IMR-90 (cell line): Measurements from ENCODE around the gene AKAP12.

ENCODE experiments used
- BHLHE40 ChIP-seq: fragments of 150-350 bp; IDR thresholded peaks from 2 replicates; pipeline ENCODE4 v1.6.1; 2016; ENCODE audit warnings: mild to moderate bottlenecking, low read depth, low read length
- CEBPB ChIP-seq: IDR thresholded peaks from 2 replicates; pipeline ENCODE4 v1.6.1; 2012; ENCODE audit warnings: low read depth, low read length, improper control_type of control experiment
- CTCF ChIP-seq: conservative IDR thresholded peaks from 2 replicates; pipeline ENCODE4 v1.5.1; 2012; ENCODE audit warnings: mild to moderate bottlenecking, low read depth, low read length, improper control_type of control experiment
- ELK1 ChIP-seq: fragments of 150-350 bp; IDR thresholded peaks from 2 replicates; pipeline ENCODE4 v1.6.1; 2016; ENCODE audit warnings: low read depth, mild to moderate bottlenecking, low read length, moderate library complexity, borderline replicate concordance
- NFE2L2 ChIP-seq: fragments of 150-350 bp; IDR thresholded peaks from 2 replicates; pipeline ENCODE4 v1.6.1; 2016; ENCODE audit warnings: low read depth, mild to moderate bottlenecking, low read length
- POLR2A ChIP-seq: IDR thresholded peaks from 2 replicates; pipeline ENCODE4 v1.6.1; 2012; ENCODE audit warnings: mild to moderate bottlenecking, low read depth, low read length
- RAD21 ChIP-seq: IDR thresholded peaks from 2 replicates; pipeline ENCODE4 v1.6.1; 2012; ENCODE audit warnings: low read length, improper control_type of control experiment
- RFX5 ChIP-seq: IDR thresholded peaks from 2 replicates; pipeline ENCODE4 v1.8.0; 2012; ENCODE audit warnings: low read depth, mild to moderate bottlenecking, low read length, moderate library complexity
- SMC3 ChIP-seq: fragments of 150-350 bp; IDR thresholded peaks from 2 replicates; pipeline ENCODE4 v1.6.1; 2016; ENCODE audit warnings: low read depth, mild to moderate bottlenecking, antibody characterized with exemption, low read length, moderate library complexity

DNA sequence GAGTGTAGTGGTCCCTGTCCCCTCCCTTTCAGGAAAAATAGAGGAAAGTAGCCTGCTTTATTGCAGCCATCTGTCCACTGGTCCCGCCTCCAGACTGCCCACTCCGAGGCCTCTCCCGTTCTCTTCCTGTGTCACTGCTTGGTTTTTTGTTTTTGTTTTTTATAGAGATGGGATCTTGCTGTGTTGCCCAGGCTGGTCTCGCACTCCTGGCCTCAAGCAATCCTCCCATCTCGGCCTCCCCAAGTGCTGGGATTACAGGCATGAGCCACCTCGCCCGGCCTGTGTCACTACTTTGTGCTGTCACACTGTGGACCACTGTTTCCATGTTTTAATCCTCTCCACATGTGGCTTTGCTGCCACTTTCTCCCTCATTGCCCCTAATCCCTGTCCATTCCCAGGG lies 80.4 kb downstream of the AKAP12 start:
- TF ChIP-seq CTCF (no peak), POLR2A (no peak), BHLHE40 (no peak), CEBPB (no peak), RAD21 (no peak), ELK1 (no peak), SMC3 (no peak), RFX5 (no peak), NFE2L2 (no peak)
